C4-2B (cell line): Measurements from ENCODE around the gene HIP1.
"Not testable (repeated sequence)": the region's sequence is repeated elsewhere in the genome, so short reads cannot be mapped to it uniquely, and the experiment has no call there.

Experiments used
- ZFX ChIP-seq: fragments of 450-650 bp; IDR thresholded peaks from 2 replicates; pipeline ENCODE4 v1.6.1; 2017
- TF ChIP-seq, protein P1 (sequence below): fragments of 450-650 bp; conservative IDR thresholded peaks from 2 replicates; pipeline ENCODE4 v1.5.1; 2017; ENCODE audit warnings: mild to moderate bottlenecking

DNA sequence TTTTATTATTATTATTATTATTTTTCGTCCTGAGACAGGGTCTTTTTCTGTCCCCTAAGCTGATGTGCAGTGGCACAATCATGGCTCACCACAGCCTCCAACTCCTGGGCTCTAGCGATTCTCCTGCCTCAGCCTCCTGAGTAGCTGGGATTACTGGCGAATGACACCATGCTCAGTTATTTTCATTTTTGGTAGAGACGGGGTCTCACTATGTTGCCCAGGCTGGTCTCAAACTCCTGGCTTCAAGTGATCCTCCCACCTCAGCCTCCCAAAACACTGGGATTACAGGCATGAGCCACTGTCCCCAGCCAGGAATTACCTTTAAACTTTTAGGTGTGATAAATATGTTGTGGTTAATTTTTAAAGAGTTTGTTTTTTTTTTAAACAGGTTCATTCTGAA lies 138.0 kb downstream of the HIP1 start:
- TF ChIP-seq, protein P1, sequence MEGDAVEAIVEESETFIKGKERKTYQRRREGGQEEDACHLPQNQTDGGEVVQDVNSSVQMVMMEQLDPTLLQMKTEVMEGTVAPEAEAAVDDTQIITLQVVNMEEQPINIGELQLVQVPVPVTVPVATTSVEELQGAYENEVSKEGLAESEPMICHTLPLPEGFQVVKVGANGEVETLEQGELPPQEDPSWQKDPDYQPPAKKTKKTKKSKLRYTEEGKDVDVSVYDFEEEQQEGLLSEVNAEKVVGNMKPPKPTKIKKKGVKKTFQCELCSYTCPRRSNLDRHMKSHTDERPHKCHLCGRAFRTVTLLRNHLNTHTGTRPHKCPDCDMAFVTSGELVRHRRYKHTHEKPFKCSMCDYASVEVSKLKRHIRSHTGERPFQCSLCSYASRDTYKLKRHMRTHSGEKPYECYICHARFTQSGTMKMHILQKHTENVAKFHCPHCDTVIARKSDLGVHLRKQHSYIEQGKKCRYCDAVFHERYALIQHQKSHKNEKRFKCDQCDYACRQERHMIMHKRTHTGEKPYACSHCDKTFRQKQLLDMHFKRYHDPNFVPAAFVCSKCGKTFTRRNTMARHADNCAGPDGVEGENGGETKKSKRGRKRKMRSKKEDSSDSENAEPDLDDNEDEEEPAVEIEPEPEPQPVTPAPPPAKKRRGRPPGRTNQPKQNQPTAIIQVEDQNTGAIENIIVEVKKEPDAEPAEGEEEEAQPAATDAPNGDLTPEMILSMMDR, result not testable (repeated sequence)
- TF ChIP-seq ZFX, result not testable (repeated sequence)
